ENCODE data around the gene TAF4B. TPM values are rescaled to one million over a fixed set of nuclear protein-coding genes. Genes with fewer than 3 reads are reported as not detected.
"Not testable (repeated sequence)": the region's sequence is repeated elsewhere in the genome, so short reads cannot be mapped to it uniquely, and the experiment has no call there.

Gene TAF4B
- total RNA-seq, 2 experiments from 2014 or later: 6.9 to 9.3 TPM

DNA sequence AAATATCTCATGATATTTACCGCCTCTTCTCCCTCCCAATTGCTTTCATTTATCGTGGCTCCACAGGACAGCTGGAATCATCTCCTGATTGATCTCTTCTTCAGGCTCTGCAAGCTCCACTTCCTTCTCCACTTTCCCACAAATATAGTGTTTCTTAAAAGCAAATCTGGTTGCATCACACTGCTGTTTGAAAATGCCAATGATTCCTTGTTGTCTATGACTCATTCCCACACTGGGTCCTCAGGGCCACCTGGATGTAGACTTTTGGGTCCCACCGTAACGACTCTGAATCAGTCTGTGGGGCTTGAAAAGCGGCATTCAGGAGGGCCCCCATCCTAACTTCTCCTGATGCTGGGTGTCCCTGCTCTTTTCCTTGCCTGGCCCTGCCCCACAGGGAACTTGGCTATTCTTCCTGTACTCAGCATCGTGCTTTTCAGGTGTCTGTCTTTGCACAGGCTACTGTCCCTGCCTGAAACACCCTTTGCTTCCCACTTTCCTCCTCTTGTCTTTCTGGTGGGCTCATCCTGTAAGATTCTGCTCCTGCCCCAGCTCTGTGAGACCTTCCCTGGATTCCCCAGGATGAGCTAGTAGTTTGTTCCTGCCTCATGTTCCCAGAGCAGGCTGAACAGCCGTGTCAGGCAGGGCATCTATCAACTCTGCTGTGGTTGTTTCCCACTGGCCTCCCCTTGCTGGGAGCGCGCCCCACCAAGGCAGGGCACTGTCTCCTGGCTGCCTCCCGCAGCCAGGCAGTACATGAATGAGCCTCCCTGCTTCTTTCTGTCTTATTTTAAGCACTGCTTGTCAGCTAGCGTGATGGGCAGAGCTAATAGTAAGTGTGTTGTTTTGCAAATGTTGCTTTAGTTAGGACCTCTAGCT lies 210.2 kb downstream of the TAF4B start:
- no peak for ATAC-seq
- Mint-ChIP-seq H3K4me1 (no peaks in the 10 kb centered on the region), H3K27ac (no peak overlapping the region), H3K9me3 (ENCODE audit: low read depth) (no peaks in the 10 kb centered on the region), H3K27me3 (peaks cover 6% of the 10 kb centered on the region), H3K36me3 (no peaks in the 10 kb centered on the region), H3K4me3 (no peak overlapping the region)
- DNase-seq: no peak
- CTCF ChIA-PET: no interaction called here

DNA sequence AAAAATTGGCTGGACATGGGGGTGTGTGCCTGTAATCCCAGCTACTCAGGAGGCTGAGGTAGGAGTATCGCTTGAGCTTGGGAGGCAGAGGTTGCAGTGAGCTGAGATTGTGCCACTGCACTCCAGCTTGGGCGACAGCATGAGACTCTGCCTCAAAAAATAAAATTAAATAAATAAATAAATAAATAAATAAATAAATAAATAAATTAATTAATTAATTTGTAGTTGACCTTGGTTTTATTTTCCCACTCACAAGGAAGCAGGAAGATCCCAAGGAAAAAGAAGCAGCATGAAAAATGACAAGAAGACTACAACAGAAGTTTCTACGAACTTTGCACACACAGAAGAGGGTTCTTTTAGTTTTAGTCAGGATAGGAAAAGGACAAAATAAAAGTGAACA lies 211.4 kb downstream of the TAF4B start:
- H3K4me3 Mint-ChIP-seq; H3K36me3 Mint-ChIP-seq; CTCF ChIA-PET; H3K4me1 Mint-ChIP-seq; H3K27me3 Mint-ChIP-seq; ATAC-seq; DNase-seq; H3K9me3 Mint-ChIP-seq (ENCODE audit: low read depth); H3K27ac Mint-ChIP-seq: not testable (repeated sequence)

- no peak for DNase-seq
- CTCF ChIA-PET: no interaction called here
- Mint-ChIP-seq H3K4me1 (no peaks in the 10 kb centered on the region), H3K27me3 (peaks cover 10% of the 10 kb centered on the region), H3K9me3 (ENCODE audit: low read depth) (no peaks in the 10 kb centered on the region), H3K4me3 (no peak overlapping the region), H3K27ac (no peak overlapping the region), H3K36me3 (no peaks in the 10 kb centered on the region)
- ATAC-seq: no peak
Measured at GRCh38 chr18:26438980-26439379, 212.7 kb downstream of the TAF4B start.

- H3K4me1 Mint-ChIP-seq: no peaks in the 10 kb centered on the region
- H3K36me3 Mint-ChIP-seq: no peaks in the 10 kb centered on the region
- CTCF ChIA-PET: no interaction called here
- H3K4me3 Mint-ChIP-seq: no peak overlapping the region
- peaks cover 13% of the 10 kb centered on the region for H3K27me3 Mint-ChIP-seq
- no peak for ATAC-seq
- no peak for DNase-seq
- H3K9me3 Mint-ChIP-seq (ENCODE audit: low read depth): no peaks in the 10 kb centered on the region
- H3K27ac Mint-ChIP-seq: no peak overlapping the region
Measured at GRCh38 chr18:26439537-26439936, 213.3 kb downstream of the TAF4B start.

DNA sequence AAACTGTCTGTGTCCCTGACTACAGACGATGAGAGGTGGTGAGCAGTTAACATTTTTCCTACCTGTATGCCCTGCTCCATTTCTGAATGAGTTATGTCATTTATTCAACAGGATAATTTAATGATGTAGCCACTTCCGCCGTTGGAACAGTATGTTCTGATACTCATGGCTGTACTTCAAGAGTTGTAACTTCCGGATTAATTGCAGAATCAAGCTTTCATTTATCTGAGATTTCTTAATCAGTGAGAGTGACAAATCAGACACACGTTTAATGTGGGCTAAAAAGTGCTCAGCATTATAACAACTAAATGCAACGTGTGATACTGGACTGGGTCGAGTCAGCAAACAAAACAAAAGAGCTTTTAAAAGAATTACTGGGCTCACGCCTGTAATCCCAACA lies 214.4 kb downstream of the TAF4B start:
- CTCF ChIA-PET: no interaction called here
- no peaks in the 10 kb centered on the region for H3K4me1 Mint-ChIP-seq
- H3K27me3 Mint-ChIP-seq: peaks cover 17% of the 10 kb centered on the region
- H3K36me3 Mint-ChIP-seq: no peaks in the 10 kb centered on the region
- ATAC-seq (no peak), DNase-seq (no peak)
- H3K27ac Mint-ChIP-seq: no peak overlapping the region
- H3K9me3 Mint-ChIP-seq (ENCODE audit: low read depth): no peaks in the 10 kb centered on the region
- no peak overlapping the region for H3K4me3 Mint-ChIP-seq

Other genes starting within 250 kb of the TAF4B start
- gene SS18, start 135.8 kb upstream of the TAF4B start, total RNA-seq: 10 to 100 TPM; 58.8 to 60.8 TPM
- 1 to 10 TPM in 1 of 2 experiments, under 1 TPM in 1; 0.82 to 1.1 TPM for gene PSMA8, start 92.6 kb upstream of the TAF4B start, total RNA-seq

Measured in activated CD8-positive, alpha-beta memory T cell treated with anti-CD3 and anti-CD28 coated beads, Interleukin-2, amount 10 ng/mL, durations not matched to agents 7 days and 5 days (primary cell).